HG03280 (cell line): Measurements from ENCODE around the gene INO80.

Source experiments
- ATAC-seq: cut with Tn5 transposase; IDR thresholded peaks from one replicate; pipeline ENCODE4 v1.9.1; 2021; ENCODE audit warnings: mild to moderate bottlenecking, moderate library complexity; ENCODE audit not compliant: unreplicated experiment

INO80 gene

GRCh38 chr15:41006479-41006878, 109.6 kb downstream of the INO80 start:
- no peak for ATAC-seq

GRCh38 chr15:41004490-41004889, 111.6 kb downstream of the INO80 start:
- no peak for ATAC-seq

GRCh38 chr15:41001524-41002214, 114.4 kb downstream of the INO80 start:
- no peak for ATAC-seq

- no peak for ATAC-seq
These were observed 116.9 kb downstream of the INO80 start for GRCh38 chr15:40999190-40999589.

GRCh38 chr15:40995656-40996055, 120.4 kb downstream of the INO80 start:
- no peak for ATAC-seq

- ATAC-seq = no peak
These were observed 123.3 kb downstream of the INO80 start for GRCh38 chr15:40992825-40993224.

GRCh38 chr15:40992241-40992741, 123.8 kb downstream of the INO80 start:
- ATAC-seq = no peak

GRCh38 chr15:40991355-40991754, 124.7 kb downstream of the INO80 start:
- no peak for ATAC-seq

GRCh38 chr15:40990789-40991188, 125.3 kb downstream of the INO80 start:
- ATAC-seq = no peak

GRCh38 chr15:40990080-40990479, 126.0 kb downstream of the INO80 start:
- ATAC-seq = no peak

GRCh38 chr15:40988156-40988555, 127.9 kb downstream of the INO80 start:
- ATAC-seq = no peak

GRCh38 chr15:40986820-40987219, 129.3 kb downstream of the INO80 start:
- no peak for ATAC-seq

GRCh38 chr15:40985541-40986330, 130.3 kb downstream of the INO80 start:
- no peak for ATAC-seq

- no peak for ATAC-seq
These were observed 131.1 kb downstream of the INO80 start for GRCh38 chr15:40984964-40985363.

GRCh38 chr15:40984406-40984805, 131.7 kb downstream of the INO80 start:
- ATAC-seq = no peak

GRCh38 chr15:40982855-40983254, 133.2 kb downstream of the INO80 start:
- ATAC-seq = no peak

GRCh38 chr15:40981186-40981585, 134.9 kb downstream of the INO80 start:
- no peak for ATAC-seq

GRCh38 chr15:40978562-40978961, 137.5 kb downstream of the INO80 start:
- no peak for ATAC-seq

- ATAC-seq = no peak
These were observed 137.9 kb downstream of the INO80 start for GRCh38 chr15:40978141-40978540.

GRCh38 chr15:40976819-40977218, 139.3 kb downstream of the INO80 start:
- no peak for ATAC-seq

- ATAC-seq = no peak
These were observed 141.2 kb downstream of the INO80 start for GRCh38 chr15:40974879-40975278.

- no peak for ATAC-seq
These were observed 146.7 kb downstream of the INO80 start for GRCh38 chr15:40969363-40969762.
